Right renal pelvis (tissue), 4 donors: ENCODE results near the gene ADORA3. TPM values are rescaled to one million over a fixed set of nuclear protein-coding genes. Genes with fewer than 3 reads are reported as not detected.

Experiments
- DNase-seq, 4 donors: peaks; one replicate each; pipeline ENCODE4 v3.0.0-alpha.2; 2013; ENCODE audit warnings: low read depth in 4 of 4, low spot score in 3 of 4, missing footprints in 1 of 4
- polyA plus RNA-seq, 4 donors: library from polyadenylated mRNA; unstranded; fragments of 120-200 nt; gene quantifications; one replicate each; pipeline ENCODE4 v1.2.1, GENCODE V29; 2013; ENCODE audit not compliant: insufficient read length in 4 of 4

Gene ADORA3
- polyA plus RNA-seq, 4 donors = 0.50 to 0.83 (median 0.61) TPM

- no peak for DNase-seq
Measured at GRCh38 chr1:111476761-111477309, 26.6 kb downstream of the ADORA3 start.

- DNase-seq = no peak
Measured at GRCh38 chr1:111476214-111476613, 27.2 kb downstream of the ADORA3 start.

GRCh38 chr1:111475701-111476100 is 27.7 kb downstream of the ADORA3 start:
- no peak for DNase-seq

- DNase-seq = no peak
Measured at GRCh38 chr1:111474521-111474920, 28.9 kb downstream of the ADORA3 start.

GRCh38 chr1:111474106-111474505 is 29.3 kb downstream of the ADORA3 start:
- DNase-seq = no peak

GRCh38 chr1:111471538-111471937 is 31.9 kb downstream of the ADORA3 start:
- no peak for DNase-seq

GRCh38 chr1:111471012-111471411 is 32.4 kb downstream of the ADORA3 start:
- DNase-seq = no peak

- DNase-seq = no peak
Measured at GRCh38 chr1:111470596-111470995, 32.8 kb downstream of the ADORA3 start.

GRCh38 chr1:111469539-111469938 is 33.9 kb downstream of the ADORA3 start:
- DNase-seq = no peak

- no peak for DNase-seq
Measured at GRCh38 chr1:111468717-111469100, 34.7 kb downstream of the ADORA3 start.

- DNase-seq = no peak
Measured at GRCh38 chr1:111467865-111468716, 35.3 kb downstream of the ADORA3 start.

- no peak for DNase-seq
Measured at GRCh38 chr1:111466480-111466879, 37.0 kb downstream of the ADORA3 start.

- no peak for DNase-seq
Measured at GRCh38 chr1:111465754-111466153, 37.7 kb downstream of the ADORA3 start.

- no peak for DNase-seq
Measured at GRCh38 chr1:111463029-111463683, 40.3 kb downstream of the ADORA3 start.

GRCh38 chr1:111462370-111463028 is 40.9 kb downstream of the ADORA3 start:
- no peak for DNase-seq

GRCh38 chr1:111461765-111462164 is 41.7 kb downstream of the ADORA3 start:
- DNase-seq = no peak

GRCh38 chr1:111455642-111456031 is 47.8 kb downstream of the ADORA3 start:
- DNase-seq = no peak

GRCh38 chr1:111454859-111455641 is 48.4 kb downstream of the ADORA3 start:
- DNase-seq = no peak

GRCh38 chr1:111453706-111454105 is 49.7 kb downstream of the ADORA3 start:
- no peak for DNase-seq

- no peak for DNase-seq
Measured at GRCh38 chr1:111452581-111452980, 50.9 kb downstream of the ADORA3 start.
